K562 (cell line): ENCODE measurements around the gene TXLNB. TPM values are rescaled to one million over a fixed set of nuclear protein-coding genes. Genes with fewer than 3 reads are reported as not detected.

Experiments used
- ATAC-seq: fragments of 200-7000 bp; cut with Tn5 transposase; 3 replicates; pipeline ENCODE4 v1.9.1; 2020; ENCODE audit warnings: moderate library complexity
- BruUV-seq: library from RNA; stranded (reverse); fragments of 400-500 nt; replicated peaks from 2 replicates; lab custom pipeline; 2021; lab: Mats Ljungman, UMichigan
- CTCF ChIA-PET: fragments of 300-600 bp; formaldehyde crosslinking; extraction: SDS; loops from one replicate; lab custom pipeline; 2021; ENCODE audit warnings: low intra/inter-chr PET ratio; lab: Yijun Ruan, JAX
- POLR2A ChIA-PET: fragments of 300-600, 350-650 bp; sonication (Branson Sonifier 250); formaldehyde crosslinking; extraction: SDS; loops from one replicate; lab custom pipeline; 2021; ENCODE audit warnings: antibody characterized with exemption, inconsistent platforms; lab: Yijun Ruan, JAX
- DNase-seq, 4 experiments: peaks; one replicate each; pipeline versions ENCODE4 v3.0.0 to v3.0.0-alpha.2; 2011 to 2018; ENCODE audit warnings: low spot score in 3 of 4, mixed read lengths in 3 of 4; ENCODE audit errors: extremely low read depth in 1 of 4
- FAIRE-seq: peaks from 2 replicates; lab custom pipeline; 2011; peaks lifted over from hg19 to GRCh38; lab: Jason Lieb, UNC
- H2AFZ ChIP-seq: 2 replicates; pipeline ENCODE4 v1.6.0; 2011; ENCODE audit warnings: low read depth, low read length, control low read depth, inconsistent platforms
- H3K27ac ChIP-seq: fragments of 200-600 bp; 3 replicates; pipeline ENCODE4 v1.8.0; 2011; ENCODE audit warnings: low read depth, mild to moderate bottlenecking, control low read depth, inconsistent platforms, low read length, moderate library complexity, mixed read lengths; ENCODE audit errors: extremely low read depth
- H3K27me3 ChIP-seq, 2 experiments: fragments of 300-600 bp in 1 of 2; 2 replicates in 1 of 2; 3 replicates in 1 of 2; pipeline versions ENCODE4 v1.6.0 to v1.8.0; 2011; ENCODE audit warnings: inconsistent platforms in 2 of 2, low read length in 2 of 2, mild to moderate bottlenecking in 1 of 2, mixed read lengths in 1 of 2, moderate library complexity in 1 of 2; ENCODE audit not compliant: control insufficient read depth in 2 of 2, insufficient read depth in 2 of 2
- H3K36me3 ChIP-seq: fragments of 300-600 bp; 3 replicates; pipeline ENCODE4 v1.8.0; 2011; ENCODE audit warnings: mild to moderate bottlenecking, low read length, inconsistent platforms; ENCODE audit not compliant: control insufficient read depth, insufficient read depth
- H3K4me1 ChIP-seq, 2 experiments: fragments of 200-600 bp in 1 of 2; replicated peaks in 1 of 2; 2 replicates in 1 of 2; 3 replicates in 1 of 2; pipeline versions ENCODE4 v1.5.1 to v1.8.0; 2011; ENCODE audit warnings: inconsistent platforms in 2 of 2, low read length in 2 of 2, mild to moderate bottlenecking in 1 of 2, mixed read lengths in 1 of 2, moderate library complexity in 1 of 2; ENCODE audit not compliant: control insufficient read depth in 2 of 2, insufficient read depth in 2 of 2
- H3K4me2 ChIP-seq: 2 replicates; pipeline ENCODE4 v1.6.1; 2011; ENCODE audit warnings: low read length, control low read depth, inconsistent platforms, mixed read lengths; ENCODE audit not compliant: insufficient read depth
- H3K4me3 ChIP-seq: fragments of 200-600 bp; sonication (generic), shearing (Covaris generic); 2 replicates; pipeline ENCODE4 v1.5.1; 2016; ENCODE audit warnings: control low read depth, inconsistent platforms
- H3K79me2 ChIP-seq: fragments of 200-600 bp; 3 replicates; pipeline ENCODE4 v1.8.0; 2011; ENCODE audit warnings: low read length, inconsistent platforms; ENCODE audit not compliant: control insufficient read depth, insufficient read depth
- H3K9ac ChIP-seq, 2 experiments: 2 replicates each; pipeline versions ENCODE4 v1.6.0 to v1.6.1; 2011; ENCODE audit warnings: low read depth in 2 of 2, low read length in 2 of 2, control low read depth in 1 of 2, inconsistent platforms in 1 of 2, mild to moderate bottlenecking in 1 of 2, mixed read lengths in 1 of 2; ENCODE audit not compliant: insufficient read depth in 1 of 2
- H3K9me1 ChIP-seq: one replicate; pipeline ENCODE4 v1.6.0; 2011; ENCODE audit warnings: inconsistent platforms, mild to moderate bottlenecking, low read length, moderate library complexity; ENCODE audit not compliant: control insufficient read depth, insufficient read depth
- H3K9me3 ChIP-seq: replicated peaks from 2 replicates; pipeline ENCODE4 v1.5.1; 2011; ENCODE audit warnings: low read depth, low read length, inconsistent platforms; ENCODE audit not compliant: control insufficient read depth, insufficient read depth
- H4K20me1 ChIP-seq: replicated peaks from 2 replicates; pipeline ENCODE4 v1.6.1; 2011; ENCODE audit warnings: low read length, inconsistent platforms, mixed read lengths; ENCODE audit not compliant: control insufficient read depth, insufficient read depth
- ARNT ChIP-seq, 2 experiments: fragments of 450-650 bp; IDR thresholded peaks; 2 replicates each; pipeline ENCODE4 v1.6.1; 2016; ENCODE audit warnings: mild to moderate bottlenecking in 1 of 2
- CBFB ChIP-seq: sonication (generic); formaldehyde crosslinking; IDR thresholded peaks from 2 replicates; pipeline ENCODE4 v1.4.0; 2020; ENCODE audit warnings: mild to moderate bottlenecking, missing genetic modification reagents
- CBX2 ChIP-seq: fragments of 200-600 bp; sonication (generic); IDR thresholded peaks from one replicate; pipeline ENCODE4 v1.6.1; 2012; ENCODE audit warnings: mild to moderate bottlenecking, low read length, inconsistent platforms; ENCODE audit not compliant: insufficient read depth, poor library complexity, severe bottlenecking
- DEAF1 ChIP-seq: fragments of 450-650 bp; formaldehyde crosslinking; IDR thresholded peaks from 2 replicates; pipeline ENCODE4 v1.4.0; 2020; ENCODE audit warnings: mild to moderate bottlenecking, moderate library complexity
- ETS2 ChIP-seq: IDR thresholded peaks from 2 replicates; pipeline ENCODE4 v1.6.1; 2016; ENCODE audit warnings: borderline replicate concordance, missing genetic modification characterization, mild to moderate bottlenecking, moderate library complexity, missing compliant biosample characterization; ENCODE audit not compliant: poor library complexity, severe bottlenecking
- IRF2 ChIP-seq: sonication (generic); formaldehyde crosslinking; IDR thresholded peaks from 2 replicates; pipeline ENCODE4 v1.8.1; 2022; ENCODE audit warnings: mild to moderate bottlenecking, missing genetic modification reagents
- PHF8 ChIP-seq: fragments of 200-600 bp; sonication (generic); IDR thresholded peaks from 2 replicates; pipeline ENCODE4 v1.6.1; 2012; ENCODE audit warnings: mixed run types, mild to moderate bottlenecking, inconsistent platforms, low read length, moderate library complexity, borderline replicate concordance
- SP1 ChIP-seq: sonication (generic); formaldehyde crosslinking; IDR thresholded peaks from 2 replicates; pipeline ENCODE4 v1.8.1; 2022; ENCODE audit warnings: mild to moderate bottlenecking, missing genetic modification reagents
- SRSF1 ChIP-seq: fragments of 200-400 bp; formaldehyde crosslinking; IDR thresholded peaks from 2 replicates; pipeline ENCODE4 v1.6.1; 2017; ENCODE audit warnings: mild to moderate bottlenecking, low read depth, low read length, moderate library complexity
- TBL1XR1 ChIP-seq, 2 experiments: IDR thresholded peaks; 2 replicates each; pipeline ENCODE4 v1.6.1; 2012; ENCODE audit warnings: improper control_type of control experiment in 2 of 2, low read length in 2 of 2, mild to moderate bottlenecking in 1 of 2
- XRCC5 ChIP-seq: fragments of 200-400 bp; formaldehyde crosslinking; IDR thresholded peaks from 2 replicates; pipeline ENCODE4 v1.6.1; 2017; ENCODE audit warnings: low read depth, mild to moderate bottlenecking, low read length
- ZNF212 ChIP-seq: fragments of 450-650 bp; formaldehyde crosslinking; IDR thresholded peaks from 2 replicates; pipeline ENCODE4 v1.4.0; 2020; ENCODE audit warnings: mild to moderate bottlenecking
- ZNF431 ChIP-seq: sonication (generic); formaldehyde crosslinking; IDR thresholded peaks from 2 replicates; pipeline ENCODE4 v1.8.0; 2022; ENCODE audit warnings: mild to moderate bottlenecking, missing genetic modification reagents
- ZNF57 ChIP-seq: fragments of 450-650 bp; formaldehyde crosslinking; IDR thresholded peaks from 2 replicates; pipeline ENCODE4 v1.4.0; 2020; ENCODE audit warnings: mild to moderate bottlenecking, moderate library complexity
- ZNF589 ChIP-seq: fragments of 200-800 bp; sonication (Bioruptor generic); IDR thresholded peaks from 2 replicates; pipeline ENCODE4 v1.6.1; 2016; ENCODE audit warnings: low read depth, missing genetic modification characterization, missing compliant biosample characterization
- WGBS: fragments of 100-300 bp; shearing (Covaris generic); methylation state at CpG from one replicate; pipeline ENCODE4 v1.1.6; 2016; ENCODE audit warnings: low coverage, mixed read lengths; ENCODE audit not compliant: insufficient coverage; ENCODE audit errors: missing lambda C conversion rate; 5-methylcytosine and 5-hydroxymethylcytosine counted together
- in situ Hi-C: fragments of 300-500 bp; cut with MboI; formaldehyde crosslinking; loops from 4 replicates; pipeline ENCODE4 v1.15.0; 2018; ENCODE audit warnings: inconsistent platforms, mixed read lengths
- intact Hi-C: fragments of 100-400 bp; cut with micrococcal nuclease; formaldehyde crosslinking; loops from 2 replicates; pipeline ENCODE4 v1.14.2; 2022
- polyA plus RNA-seq, 8 experiments: library from polyadenylated mRNA; depleted of rRNA in 4 of 8; stranded (reverse) in 5 of 8; unstranded in 3 of 8; fragments of >200 nt; fragmentation: Nextera tagmentation in 2 of 8; fragmentation: Illumina TruSeq in 1 of 8; extraction: Ambion mirVana in 2 of 8; extraction: Trizol in 1 of 8; gene quantifications; 2 replicates each; pipeline versions ENCODE4 v1.2.1 to v1.2.3, GENCODE V29; 2011 to 2014; ENCODE audit warnings: inconsistent platforms in 1 of 8, missing spikeins in 1 of 8
- total RNA-seq, 7 experiments: library from RNA; depleted of rRNA in 6 of 7; stranded (reverse); fragments of >200 nt in 6 of 7; fragmentation: Illumina TruSeq in 2 of 7; extraction: Trizol in 2 of 7; gene quantifications; 2 replicates each; pipeline versions ENCODE4 v1.2.1 to v1.2.3, GENCODE V29; 2011 to 2021; ENCODE audit warnings: low replicate concordance in 1 of 7
- TF ChIP-seq, protein P1 (sequence below): fragments of 450-650 bp; formaldehyde crosslinking; IDR thresholded peaks from 2 replicates; pipeline ENCODE4 v1.4.0; 2020; ENCODE audit warnings: mild to moderate bottlenecking
- TF ChIP-seq, protein P2 (sequence below): fragments of 150-350 bp; conservative IDR thresholded peaks from 2 replicates; pipeline ENCODE4 v1.6.1; 2014; ENCODE audit warnings: low read length
- TF ChIP-seq, protein P3 (sequence below): sonication (generic); formaldehyde crosslinking; IDR thresholded peaks from 2 replicates; pipeline ENCODE4 v1.8.0; 2022; ENCODE audit warnings: mild to moderate bottlenecking, low read depth, missing genetic modification reagents

Gene TXLNB
- total and polyA plus RNA-seq, 9 of the 15 experiments (the other 6 are each of a cell fraction or from before 2014, with no cell fraction given), result not detected

- H3K9ac ChIP-seq, result no peak overlapping the region
- no peaks in the 10 kb centered on the region for H4K20me1 ChIP-seq
- in situ Hi-C loops (no loop called here), intact Hi-C loops (no loop called here)
- no peaks in the 10 kb centered on the region for H3K9me3 ChIP-seq
- ATAC-seq (no peak), FAIRE-seq (no peak), DNase-seq (no peak)
- no peak overlapping the region for H3K4me3 ChIP-seq
- no peaks in the 10 kb centered on the region for H3K36me3 ChIP-seq
- BruUV-seq, result no TSS peak
- H3K4me2 ChIP-seq, result no peak overlapping the region
- TF ChIP-seq TBL1XR1 (IDR thresholded peaks at IDR 0.05; ENCODE audit: low read length in 2 of 2), result no peak
- TF ChIP-seq CBFB, result no peak
- no peak for TF ChIP-seq IRF2 (CRISPR knock-in tag)
- no peak for TF ChIP-seq ZNF212 (CRISPR knock-in tag)
- TF ChIP-seq, protein P1, sequence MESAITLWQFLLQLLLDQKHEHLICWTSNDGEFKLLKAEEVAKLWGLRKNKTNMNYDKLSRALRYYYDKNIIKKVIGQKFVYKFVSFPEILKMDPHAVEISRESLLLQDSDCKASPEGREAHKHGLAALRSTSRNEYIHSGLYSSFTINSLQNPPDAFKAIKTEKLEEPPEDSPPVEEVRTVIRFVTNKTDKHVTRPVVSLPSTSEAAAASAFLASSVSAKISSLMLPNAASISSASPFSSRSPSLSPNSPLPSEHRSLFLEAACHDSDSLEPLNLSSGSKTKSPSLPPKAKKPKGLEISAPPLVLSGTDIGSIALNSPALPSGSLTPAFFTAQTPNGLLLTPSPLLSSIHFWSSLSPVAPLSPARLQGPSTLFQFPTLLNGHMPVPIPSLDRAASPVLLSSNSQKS (CRISPR knock-in tag), result no peak
- TF ChIP-seq SRSF1, result no peak
- no peak for TF ChIP-seq ZNF431 (CRISPR knock-in tag)
- no peak for TF ChIP-seq XRCC5
- TF ChIP-seq, protein P2, sequence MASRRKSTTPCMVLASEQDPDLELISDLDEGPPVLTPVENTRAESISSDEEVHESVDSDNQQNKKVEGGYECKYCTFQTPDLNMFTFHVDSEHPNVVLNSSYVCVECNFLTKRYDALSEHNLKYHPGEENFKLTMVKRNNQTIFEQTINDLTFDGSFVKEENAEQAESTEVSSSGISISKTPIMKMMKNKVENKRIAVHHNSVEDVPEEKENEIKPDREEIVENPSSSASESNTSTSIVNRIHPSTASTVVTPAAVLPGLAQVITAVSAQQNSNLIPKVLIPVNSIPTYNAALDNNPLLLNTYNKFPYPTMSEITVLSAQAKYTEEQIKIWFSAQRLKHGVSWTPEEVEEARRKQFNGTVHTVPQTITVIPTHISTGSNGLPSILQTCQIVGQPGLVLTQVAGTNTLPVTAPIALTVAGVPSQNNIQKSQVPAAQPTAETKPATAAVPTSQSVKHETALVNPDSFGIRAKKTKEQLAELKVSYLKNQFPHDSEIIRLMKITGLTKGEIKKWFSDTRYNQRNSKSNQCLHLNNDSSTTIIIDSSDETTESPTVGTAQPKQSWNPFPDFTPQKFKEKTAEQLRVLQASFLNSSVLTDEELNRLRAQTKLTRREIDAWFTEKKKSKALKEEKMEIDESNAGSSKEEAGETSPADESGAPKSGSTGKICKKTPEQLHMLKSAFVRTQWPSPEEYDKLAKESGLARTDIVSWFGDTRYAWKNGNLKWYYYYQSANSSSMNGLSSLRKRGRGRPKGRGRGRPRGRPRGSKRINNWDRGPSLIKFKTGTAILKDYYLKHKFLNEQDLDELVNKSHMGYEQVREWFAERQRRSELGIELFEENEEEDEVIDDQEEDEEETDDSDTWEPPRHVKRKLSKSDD, result no peak
- TF ChIP-seq ZNF589 (CRISPR knock-in tag), result no peak
- TF ChIP-seq DEAF1 (CRISPR knock-in tag), result no peak
- TF ChIP-seq CBX2, result no peak
- TF ChIP-seq ETS2 (tag), result no peak
- no peak for TF ChIP-seq SP1 (CRISPR knock-in tag)
- TF ChIP-seq ZNF57 (CRISPR knock-in tag), result no peak
- no peak for TF ChIP-seq PHF8
- no peak for TF ChIP-seq ARNT (IDR thresholded peaks at IDR 0.05)
- TF ChIP-seq, protein P3, sequence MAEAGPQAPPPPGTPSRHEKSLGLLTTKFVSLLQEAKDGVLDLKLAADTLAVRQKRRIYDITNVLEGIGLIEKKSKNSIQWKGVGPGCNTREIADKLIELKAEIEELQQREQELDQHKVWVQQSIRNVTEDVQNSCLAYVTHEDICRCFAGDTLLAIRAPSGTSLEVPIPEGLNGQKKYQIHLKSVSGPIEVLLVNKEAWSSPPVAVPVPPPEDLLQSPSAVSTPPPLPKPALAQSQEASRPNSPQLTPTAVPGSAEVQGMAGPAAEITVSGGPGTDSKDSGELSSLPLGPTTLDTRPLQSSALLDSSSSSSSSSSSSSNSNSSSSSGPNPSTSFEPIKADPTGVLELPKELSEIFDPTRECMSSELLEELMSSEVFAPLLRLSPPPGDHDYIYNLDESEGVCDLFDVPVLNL (CRISPR knock-in tag), result no peak
- H3K79me2 ChIP-seq, result no peaks in the 10 kb centered on the region
- 0% methylated on average over 2 of the region's 2 CpGs for WGBS
- no peaks in the 10 kb centered on the region for H3K9me1 ChIP-seq
- ChIA-PET POLR2A (no interaction called here), CTCF (no interaction called here)
- no peaks in the 10 kb centered on the region for H3K4me1 ChIP-seq
- H3K27ac ChIP-seq, result no peak overlapping the region
- no peak overlapping the region for H2AFZ ChIP-seq
- peaks cover 6 to 7% of the 10 kb centered on the region in 2 experiments; a peak in 4 of 5 replicates for H3K27me3 ChIP-seq
These were observed 37.6 kb downstream of the TXLNB start for GRCh38 chr6:139254196-139254595.
